K562 (cell line): ENCODE results near the gene SEZ6.

ENCODE experiments used
- ARID1B ChIP-seq: fragments of 450-650 bp; IDR thresholded peaks from 2 replicates; pipeline ENCODE4 v1.6.1; 2016; ENCODE audit warnings: antibody characterized with exemption, mild to moderate bottlenecking, inconsistent platforms
- ATF1 ChIP-seq, 2 experiments: fragments of 450-650 bp in 1 of 2; IDR thresholded peaks; 2 replicates each; pipeline ENCODE4 v1.6.1; 2016; ENCODE audit warnings: missing compliant biosample characterization in 1 of 2, missing genetic modification characterization in 1 of 2
- CEBPB ChIP-seq: fragments of 450-650 bp; IDR thresholded peaks from 2 replicates; pipeline ENCODE4 v1.6.1; 2016; ENCODE audit warnings: missing genetic modification characterization, missing compliant biosample characterization
- CHD2 ChIP-seq: IDR thresholded peaks from 2 replicates; pipeline ENCODE4 v1.6.1; 2011; ENCODE audit warnings: low read depth, low read length
- DIDO1 ChIP-seq: fragments of 450-650 bp; IDR thresholded peaks from 2 replicates; pipeline ENCODE4 v1.6.1; 2016; ENCODE audit warnings: low read depth, missing biosample characterization, missing genetic modification characterization
- ELF1 ChIP-seq: fragments of 200-800 bp; sonication (Bioruptor generic); IDR thresholded peaks from 2 replicates; pipeline ENCODE4 v1.6.1; 2016; ENCODE audit warnings: missing genetic modification characterization, missing compliant biosample characterization
- HDAC6 ChIP-seq: IDR thresholded peaks from 2 replicates; pipeline ENCODE4 v1.6.1; 2012; ENCODE audit warnings: low read depth, mild to moderate bottlenecking, control low read depth, inconsistent platforms, low read length, moderate library complexity
- KDM5B ChIP-seq: fragments of 200-600 bp; sonication (generic); IDR thresholded peaks from 2 replicates; pipeline ENCODE4 v1.6.1; 2012; ENCODE audit warnings: low read depth, mild to moderate bottlenecking, moderate library complexity, low read length, control low read depth, inconsistent platforms; ENCODE audit not compliant: insufficient replicate concordance
- POLR2A ChIP-seq: fragments of 450-650 bp; conservative IDR thresholded peaks from 2 replicates; pipeline ENCODE4 v1.6.1; 2016
- TCF7L2 ChIP-seq: fragments of 150-350 bp; IDR thresholded peaks from 2 replicates; pipeline ENCODE4 v1.6.1; 2016; ENCODE audit warnings: low read depth, mild to moderate bottlenecking, low read length, moderate library complexity
- ZNF263 ChIP-seq: sonication (generic); formaldehyde crosslinking; IDR thresholded peaks from 2 replicates; pipeline ENCODE4 v1.8.0; 2022; ENCODE audit warnings: mild to moderate bottlenecking, missing genetic modification reagents, borderline replicate concordance
- ZNF668 ChIP-seq: fragments of 250-450 bp; sonication (Bioruptor Pico); IDR thresholded peaks from 2 replicates; pipeline ENCODE4 v1.8.0; 2022; ENCODE audit warnings: mild to moderate bottlenecking, inconsistent platforms
- TF ChIP-seq, protein P1 (sequence below): IDR thresholded peaks from 2 replicates; pipeline ENCODE4 v1.6.1; 2016; ENCODE audit warnings: missing genetic modification characterization, missing compliant biosample characterization
- TF ChIP-seq, protein P2 (sequence below), 3 experiments: IDR thresholded peaks in 2 of 3; conservative IDR thresholded peaks in 1 of 3; 2 replicates each; pipeline ENCODE4 v1.5.1; 2011 to 2012; ENCODE audit warnings: low read length in 3 of 3, mild to moderate bottlenecking in 3 of 3, control low read depth in 2 of 3, improper control_type of control experiment in 1 of 3, inconsistent platforms in 1 of 3, low read depth in 1 of 3, mixed read lengths in 1 of 3, moderate library complexity in 1 of 3; ENCODE audit not compliant: insufficient read depth in 2 of 3

DNA sequence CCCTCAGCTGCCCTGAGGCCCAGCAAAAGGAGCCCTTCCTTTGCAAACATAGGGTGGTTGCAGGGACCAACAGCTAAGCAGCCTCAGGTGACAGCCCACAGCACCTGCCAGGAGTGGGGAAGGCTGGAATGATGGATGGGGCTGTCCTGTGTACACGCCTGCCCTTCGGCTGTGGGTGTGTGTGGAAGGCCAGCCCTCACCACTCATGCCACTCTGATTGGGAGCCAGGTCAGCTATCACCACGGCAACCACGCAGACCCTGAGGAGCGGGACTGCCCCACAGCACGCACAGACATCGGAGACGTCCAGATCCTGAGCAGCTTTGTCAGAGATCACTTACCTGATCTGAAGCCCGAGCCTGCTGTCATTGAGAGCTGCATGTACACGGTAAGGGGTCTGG is 49.0 kb upstream of the SEZ6 start:
- TF ChIP-seq ELF1 (tag) (no peak), DIDO1 (tag) (no peak), ARID1B (no peak), HDAC6 (no peak), KDM5B (no peak), ZNF668 (CRISPR knock-in tag) (no peak), CHD2 (no peak), ZNF263 (CRISPR knock-in tag) (no peak), TCF7L2 (no peak), POLR2A (no peak), ATF1 (CRISPR knock-in tag; IDR thresholded peaks at IDR 0.05) (no peak), ATF1 (tag; IDR thresholded peaks at IDR 0.05) (no peak), CEBPB (no peak)
- TF ChIP-seq, protein P1, sequence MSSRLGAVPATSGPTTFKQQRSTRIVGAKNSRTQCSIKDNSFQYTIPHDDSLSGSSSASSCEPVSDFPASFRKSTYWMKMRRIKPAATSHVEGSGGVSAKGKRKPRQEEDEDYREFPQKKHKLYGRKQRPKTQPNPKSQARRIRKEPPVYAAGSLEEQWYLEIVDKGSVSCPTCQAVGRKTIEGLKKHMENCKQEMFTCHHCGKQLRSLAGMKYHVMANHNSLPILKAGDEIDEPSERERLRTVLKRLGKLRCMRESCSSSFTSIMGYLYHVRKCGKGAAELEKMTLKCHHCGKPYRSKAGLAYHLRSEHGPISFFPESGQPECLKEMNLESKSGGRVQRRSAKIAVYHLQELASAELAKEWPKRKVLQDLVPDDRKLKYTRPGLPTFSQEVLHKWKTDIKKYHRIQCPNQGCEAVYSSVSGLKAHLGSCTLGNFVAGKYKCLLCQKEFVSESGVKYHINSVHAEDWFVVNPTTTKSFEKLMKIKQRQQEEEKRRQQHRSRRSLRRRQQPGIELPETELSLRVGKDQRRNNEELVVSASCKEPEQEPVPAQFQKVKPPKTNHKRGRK (tag): no peak
- TF ChIP-seq, protein P2, sequence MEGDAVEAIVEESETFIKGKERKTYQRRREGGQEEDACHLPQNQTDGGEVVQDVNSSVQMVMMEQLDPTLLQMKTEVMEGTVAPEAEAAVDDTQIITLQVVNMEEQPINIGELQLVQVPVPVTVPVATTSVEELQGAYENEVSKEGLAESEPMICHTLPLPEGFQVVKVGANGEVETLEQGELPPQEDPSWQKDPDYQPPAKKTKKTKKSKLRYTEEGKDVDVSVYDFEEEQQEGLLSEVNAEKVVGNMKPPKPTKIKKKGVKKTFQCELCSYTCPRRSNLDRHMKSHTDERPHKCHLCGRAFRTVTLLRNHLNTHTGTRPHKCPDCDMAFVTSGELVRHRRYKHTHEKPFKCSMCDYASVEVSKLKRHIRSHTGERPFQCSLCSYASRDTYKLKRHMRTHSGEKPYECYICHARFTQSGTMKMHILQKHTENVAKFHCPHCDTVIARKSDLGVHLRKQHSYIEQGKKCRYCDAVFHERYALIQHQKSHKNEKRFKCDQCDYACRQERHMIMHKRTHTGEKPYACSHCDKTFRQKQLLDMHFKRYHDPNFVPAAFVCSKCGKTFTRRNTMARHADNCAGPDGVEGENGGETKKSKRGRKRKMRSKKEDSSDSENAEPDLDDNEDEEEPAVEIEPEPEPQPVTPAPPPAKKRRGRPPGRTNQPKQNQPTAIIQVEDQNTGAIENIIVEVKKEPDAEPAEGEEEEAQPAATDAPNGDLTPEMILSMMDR (IDR thresholded peaks at IDR 0.05 in 2 of 3, conservative IDR thresholded peaks at IDR 0.05 in 1 of 3; ENCODE audit: insufficient read depth in 2 of 3, low read depth in 1 of 3, low read length in 3 of 3): no peak
